ENCODE measurements around the gene ABCB11. TPM values are rescaled to one million over a fixed set of nuclear protein-coding genes. Genes with fewer than 3 reads are reported as not detected.

The ABCB11 gene
- total and polyA plus RNA-seq, 9 of the 15 experiments (the other 6 are each of a cell fraction or from before 2014, with no cell fraction given) = 0.04 to 0.51 (median 0.10) TPM; not detected in 1

GRCh38 chr2:168935810-168936581 is 95.1 kb downstream of the ABCB11 start (continued):
- TF ChIP-seq PKNOX1 (IDR thresholded peaks at IDR 0.05) (peak; percentile 93), ELK3 (CRISPR knock-in tag; IDR thresholded peaks at IDR 0.05) (0 out of 2 replicates have a peak, but pooled peaks have one; percentile 27), ARNT (IDR thresholded peaks at IDR 0.05) (peak; percentile 94 to 97), HOMEZ (CRISPR knock-in tag; IDR thresholded peaks at IDR 0.05) (0 out of 2 replicates have a peak, but pooled peaks have one; percentile 19), ZNF253 (CRISPR knock-in tag; conservative IDR thresholded peaks at IDR 0.05) (no peak), RBM14 (IDR thresholded peaks at IDR 0.05; ENCODE audit: borderline replicate concordance, insufficient read depth, low read depth, low read length) (no peak), TFAP4 (CRISPR knock-in tag; IDR thresholded peaks at IDR 0.05; ENCODE audit: borderline replicate concordance) (peak; percentile 60), ZBTB43 (CRISPR knock-in tag; IDR thresholded peaks at IDR 0.05) (no peak; the same call in 1 of the 2 replicates), IRF9 (tag; IDR thresholded peaks at IDR 0.05) (peak; percentile 77; the same call in 1 of the 2 replicates), ZNF140 (CRISPR knock-in tag; IDR thresholded peaks at IDR 0.05) (no peak), ELF1 (tag; IDR thresholded peaks at IDR 0.05) (peak; percentile 63; the same call in 1 of the 2 replicates), ZNF740 (CRISPR knock-in tag; IDR thresholded peaks at IDR 0.05) (no peak), ZNF740 (tag; IDR thresholded peaks at IDR 0.05) (no peak), ZNF280B (CRISPR knock-in tag; IDR thresholded peaks at IDR 0.05) (no peak), SMARCA5 (IDR thresholded peaks at IDR 0.05) (no peak), YBX1 (IDR thresholded peaks at IDR 0.05) (no peak), GATA2 (CRISPR knock-in tag; IDR thresholded peaks at IDR 0.05) (peak; percentile 100)
